MCF 10A (cell line): ENCODE measurements around the gene OTUD4. TPM values are rescaled to one million over a fixed set of nuclear protein-coding genes. Genes with fewer than 3 reads are reported as not detected.
"Not testable (repeated sequence)": the region's sequence is repeated elsewhere in the genome, so short reads cannot be mapped to it uniquely, and the experiment has no call there.

Source experiments
- Bru-seq: library from RNA; stranded (reverse); fragments of 400-500 nt; gene quantifications from one replicate; lab custom pipeline; 2021; lab: Mats Ljungman, UMichigan
- BruChase-seq, 2 experiments: library from RNA; stranded (reverse); fragments of 400-500 nt; gene quantifications; one replicate each; lab custom pipeline; 2021; lab: Mats Ljungman, UMichigan
- BruUV-seq: library from RNA; stranded (reverse); fragments of 400-500 nt; replicated peaks from 2 replicates; lab custom pipeline; 2021; lab: Mats Ljungman, UMichigan
- CTCF ChIA-PET: fragments of 300-600 bp; sonication (Branson Sonifier 250); formaldehyde crosslinking; extraction: SDS; loops from one replicate; lab custom pipeline; 2021; ENCODE audit warnings: antibody characterized with exemption, inconsistent platforms; lab: Yijun Ruan, JAX
- POLR2A ChIA-PET: fragments of 300-600, 350-650 bp; sonication (Branson Sonifier 250); formaldehyde crosslinking; extraction: SDS; loops from one replicate; lab custom pipeline; 2020; ENCODE audit warnings: antibody characterized with exemption, inconsistent platforms; lab: Yijun Ruan, JAX
- DNase-seq: peaks from one replicate; pipeline ENCODE4 v3.0.0-alpha.2; 2018; ENCODE audit not compliant: unreplicated experiment
- H3K27ac Mint-ChIP-seq: one replicate; pipeline ENCODE4 v1.8.0; 2022; ENCODE audit warnings: mild to moderate bottlenecking, low read depth, mixed read lengths; ENCODE audit not compliant: unreplicated experiment
- H3K27me3 Mint-ChIP-seq: one replicate; pipeline ENCODE4 v1.8.0; 2022; ENCODE audit warnings: mixed read lengths; ENCODE audit not compliant: insufficient read depth, unreplicated experiment
- H3K36me3 Mint-ChIP-seq: one replicate; pipeline ENCODE4 v1.8.0; 2022; ENCODE audit warnings: mild to moderate bottlenecking, moderate library complexity, mixed read lengths; ENCODE audit not compliant: insufficient read depth, unreplicated experiment
- H3K4me1 Mint-ChIP-seq: one replicate; pipeline ENCODE4 v1.8.0; 2022; ENCODE audit warnings: mixed read lengths; ENCODE audit not compliant: insufficient read depth, unreplicated experiment
- H3K4me3 Mint-ChIP-seq: one replicate; pipeline ENCODE4 v1.8.0; 2022; ENCODE audit warnings: mild to moderate bottlenecking, moderate library complexity, mixed read lengths; ENCODE audit not compliant: unreplicated experiment
- H3K9me3 Mint-ChIP-seq: one replicate; pipeline ENCODE4 v1.8.0; 2022; ENCODE audit warnings: mixed read lengths; ENCODE audit not compliant: unreplicated experiment
- CTCF ChIP-seq: fragments of 200-600 bp; IDR thresholded peaks from one replicate; pipeline ENCODE4 v1.8.0; 2022; ENCODE audit warnings: antibody characterized with exemption, mild to moderate bottlenecking; ENCODE audit not compliant: unreplicated experiment
- intact Hi-C: fragments of 100-400 bp; cut with micrococcal nuclease; formaldehyde crosslinking; loops from 2 replicates; pipeline ENCODE4 v1.14.1; 2022
- long read RNA-seq: library from polyadenylated mRNA; stranded (forward); transcript quantifications from one replicate; pipeline ENCODE4 v2.0.0, GENCODE V29; 2022
- total RNA-seq: library from RNA; stranded (reverse); gene quantifications from 2 replicates; pipeline ENCODE4 v1.2.3, GENCODE V29; 2022

Gene OTUD4
- total RNA-seq (66.2 and 68.0 TPM in 2 replicates), Bru-seq, nascent RNA (percentile 92 among the genes with signal in this experiment), BruChase-seq, experiment 1, labeled RNA remaining after a 6-hour chase (percentile 96 among the genes with signal in this experiment), BruChase-seq, experiment 2, labeled RNA remaining after a 2-hour chase (percentile 96 among the genes with signal in this experiment)
- long read RNA-seq, full-length matches to known transcripts, result 16 of 43 reads
- long read RNA-seq, partial matches to known transcripts, result 2 of 43 reads
- long read RNA-seq, other reads (novel, unspliced or antisense), result 25 of 43 reads

- H3K36me3 Mint-ChIP-seq, result peaks cover 1% of the 10 kb centered on the region
- H3K27me3 Mint-ChIP-seq, result no peaks in the 10 kb centered on the region
- POLR2A ChIA-PET, result interaction anchor here (0.6 to 5.9 kb wide), 19 partner anchors 8 to 702 kb away, joined by 3 to 63 read pairs (median 4); partner anchors contain the start of genes ABCE1, ANAPC10 and MMAA
- BruUV-seq, result no TSS peak
- intact Hi-C loops, result no loop called here
- H3K27ac Mint-ChIP-seq, result peak within 1 kb of the TSS; percentile 85
- H3K4me3 Mint-ChIP-seq, result peak within 1 kb of the TSS; percentile 73
- TF ChIP-seq CTCF, result no peak
- DNase-seq, result peak; percentile 92
- CTCF ChIA-PET, result interaction anchor here (0.6 to 0.7 kb wide), 3 partner anchors 49 to 431 kb away, joined by 3 to 4 read pairs (median 3); no protein-coding TSS in a partner anchor
- peaks cover 9% of the 10 kb centered on the region for H3K4me1 Mint-ChIP-seq
- no peaks in the 10 kb centered on the region for H3K9me3 Mint-ChIP-seq
Observed at GRCh38 chr4:145180298-145181090, at the start of gene OTUD4. TSS of gene OTUD4 (minus strand) at chr4:145180589. CDS start at chr4:145179973, 616 bp downstream.

GRCh38 chr4:145223228-145223627 lies 42.8 kb upstream of the OTUD4 start:
- DNase-seq, H3K27me3 Mint-ChIP-seq, H3K9me3 Mint-ChIP-seq, BruUV-seq, H3K36me3 Mint-ChIP-seq, H3K4me3 Mint-ChIP-seq, intact Hi-C loops, H3K4me1 Mint-ChIP-seq, POLR2A ChIA-PET, H3K27ac Mint-ChIP-seq, CTCF ChIA-PET: not testable (repeated sequence)

- H3K36me3 Mint-ChIP-seq, H3K27ac Mint-ChIP-seq, H3K27me3 Mint-ChIP-seq, CTCF ChIA-PET, intact Hi-C loops, POLR2A ChIA-PET, DNase-seq, BruUV-seq, H3K4me1 Mint-ChIP-seq, H3K4me3 Mint-ChIP-seq, H3K9me3 Mint-ChIP-seq: not testable (repeated sequence)
Observed at GRCh38 chr4:145221529-145221928, 41.1 kb upstream of the OTUD4 start.

GRCh38 chr4:145219090-145219489 lies 38.7 kb upstream of the OTUD4 start:
- ChIA-PET POLR2A (no interaction called here), CTCF (interaction anchor here (0.6 to 3.7 kb wide), 9 partner anchors 14 to 398 kb away, joined by 3 to 78 read pairs (median 5); partner anchors contain the start of gene MMAA)
- Mint-ChIP-seq H3K9me3 (no peaks in the 10 kb centered on the region), H3K4me3 (no peak overlapping the region), H3K4me1 (no peaks in the 10 kb centered on the region), H3K27ac (no peak overlapping the region), H3K27me3 (no peaks in the 10 kb centered on the region), H3K36me3 (no peaks in the 10 kb centered on the region)
- no TSS peak for BruUV-seq
- no peak for DNase-seq
- intact Hi-C loops, result loop anchor here (5.0 kb wide), 2 partner anchors 338 to 1698 kb away; no protein-coding TSS in a partner anchor
- no peak for TF ChIP-seq CTCF
